ENCODE data around the gene LBX2. TPM values are rescaled to one million over a fixed set of nuclear protein-coding genes. Genes with fewer than 3 reads are reported as not detected.

Gene LBX2
- total RNA-seq, 1 experiment from 2014 or later = 10.1 TPM

GRCh38 chr2:74491648-74492544 lies 7.5 kb downstream of the LBX2 start:
- no peaks in the 10 kb centered on the region for H4K20me1 ChIP-seq (ENCODE audit: insufficient read depth)
- H3K9me3 ChIP-seq (ENCODE audit: control insufficient read depth in 1 of 2, insufficient read depth in 1 of 2, low read depth in 1 of 2, low read length in 2 of 2) = no peaks in the 10 kb centered on the region
- peaks cover 4 to 17% of the 10 kb centered on the region in 2 experiments; a peak in 2 of 4 replicates for H3K36me3 ChIP-seq (ENCODE audit: control insufficient read depth in 1 of 2, insufficient read depth in 2 of 2, low read length in 2 of 2)
- H3K4me2 ChIP-seq (ENCODE audit: low read length) = no peak overlapping the region
- H3K4me1 ChIP-seq (ENCODE audit: control insufficient read depth in 1 of 2, insufficient read depth in 2 of 2, low read length in 2 of 2) = peaks cover 0 to 8% of the 10 kb centered on the region in 2 experiments; a peak in 1 of 4 replicates
- H3K79me2 ChIP-seq (ENCODE audit: insufficient read depth, low read length) = no peaks in the 10 kb centered on the region; the same call in 1 of the 2 replicates
- no peak overlapping the region for H3K4me3 ChIP-seq (replicated peaks in 1 of 2; ENCODE audit: low read depth in 1 of 2, low read length in 2 of 2)
- H3K9ac ChIP-seq (ENCODE audit: low read length) = no peak overlapping the region
- H3K27me3 ChIP-seq (ENCODE audit: insufficient read depth, low read length) = no peaks in the 10 kb centered on the region
- DNase-seq (ENCODE audit: low read depth, low spot score) = no peak
- no peak for ATAC-seq
- H3K9me2 ChIP-seq (ENCODE audit: insufficient read depth) = no peaks in the 10 kb centered on the region
- H2AFZ ChIP-seq (ENCODE audit: low read depth, low read length, poor library complexity, severe bottlenecking) = no peak overlapping the region
- TF ChIP-seq CEBPB (IDR thresholded peaks at IDR 0.05; ENCODE audit: low read depth) (no peak), CTCF (IDR thresholded peaks at IDR 0.05 in 2 of 3, conservative IDR thresholded peaks at IDR 0.05 in 1 of 3; ENCODE audit: borderline replicate concordance in 1 of 3, insufficient read depth in 1 of 3, low read depth in 2 of 3, low read length in 2 of 3) (no peak), ATF3 (IDR thresholded peaks at IDR 0.05) (no peak), EZH2phosphoT487 (IDR thresholded peaks at IDR 0.05; ENCODE audit: borderline replicate concordance) (no peak), JUND (IDR thresholded peaks at IDR 0.05) (no peak), TCF7L2 (IDR thresholded peaks at IDR 0.05; ENCODE audit: borderline replicate concordance, extremely low read depth, insufficient read depth, insufficient read length) (no peak), ZNF274 (IDR thresholded peaks at IDR 0.05; ENCODE audit: low read depth, low read length) (no peak), EGR1 (IDR thresholded peaks at IDR 0.05; ENCODE audit: low read depth) (no peak), REST (IDR thresholded peaks at IDR 0.05; ENCODE audit: low read depth) (no peak), MAX (IDR thresholded peaks at IDR 0.05) (no peak)
- intact Hi-C loops (cut with micrococcal nuclease) = no loop called here
- ChIA-PET RAD21 (ENCODE audit: low non-redundant PET in 1 of 2, low total read pairs in 2 of 2, uncharacterized antibody in 2 of 2, unreplicated experiment in 2 of 2) (no interaction called here), CTCF (no interaction called here), POLR2A (no interaction called here)
- BruUV-seq (replicated peaks) = no TSS peak
- no peak overlapping the region for H3K27ac ChIP-seq (ENCODE audit: low read depth, low read length)
